GM18858 (cell line): ENCODE results near the gene SLC15A1.
"Not testable (repeated sequence)": the region's sequence is repeated elsewhere in the genome, so short reads cannot be mapped to it uniquely, and the experiment has no call there.

Experiments used
- ATAC-seq: cut with Tn5 transposase; IDR thresholded peaks from one replicate; pipeline ENCODE4 v1.9.1; 2021; ENCODE audit not compliant: unreplicated experiment

The SLC15A1 gene

DNA sequence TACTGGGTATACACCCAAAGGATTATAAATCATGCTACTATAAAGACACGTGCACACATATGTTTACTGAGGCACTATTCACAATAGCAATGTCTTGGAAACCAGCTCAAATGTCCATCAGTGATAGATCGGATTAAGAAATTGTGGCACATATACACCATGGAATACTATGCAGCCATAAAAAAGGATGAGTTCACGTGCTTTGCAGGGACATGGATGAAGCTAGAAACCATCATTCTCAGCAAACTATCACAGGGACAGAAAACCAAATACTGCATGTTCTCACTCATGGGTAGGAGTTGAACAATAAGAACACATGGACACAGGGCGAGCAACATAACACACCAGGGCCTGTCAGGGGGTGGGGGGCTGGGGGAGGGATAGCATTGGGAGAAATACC lies 2.0 kb upstream of the SLC15A1 start:
- ATAC-seq, result not testable (repeated sequence)

DNA sequence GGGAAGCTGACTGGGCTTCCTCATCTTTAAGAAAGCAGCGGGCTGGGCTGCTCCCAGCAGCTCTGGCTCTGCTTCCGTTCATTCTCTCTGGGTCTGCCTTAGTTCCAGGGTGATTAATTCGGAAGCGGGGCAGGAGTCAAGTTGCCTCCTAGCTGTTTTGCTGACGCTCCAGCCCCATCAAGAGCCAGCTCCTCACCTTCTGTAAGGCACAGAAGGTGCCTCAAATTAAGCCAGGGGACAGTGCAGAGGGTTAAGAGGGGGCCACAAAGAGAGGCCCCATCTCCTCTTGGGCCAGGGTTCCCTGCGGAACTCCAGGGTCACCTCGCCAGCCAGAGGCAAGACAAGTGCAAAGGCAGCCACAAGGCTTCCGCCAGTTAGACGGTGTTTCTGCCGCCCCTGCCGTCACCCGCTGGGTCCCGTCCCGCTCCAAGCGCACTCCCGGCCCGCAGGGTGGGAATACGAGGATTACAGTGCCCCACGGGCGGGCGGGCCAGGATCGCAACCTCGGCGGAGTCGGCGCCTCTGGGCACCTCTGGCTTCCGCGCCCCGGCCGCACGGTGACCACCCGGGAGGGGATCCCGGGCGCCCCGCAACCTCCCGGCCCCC lies 508 bp downstream of the SLC15A1 start:
- no peak for ATAC-seq

DNA sequence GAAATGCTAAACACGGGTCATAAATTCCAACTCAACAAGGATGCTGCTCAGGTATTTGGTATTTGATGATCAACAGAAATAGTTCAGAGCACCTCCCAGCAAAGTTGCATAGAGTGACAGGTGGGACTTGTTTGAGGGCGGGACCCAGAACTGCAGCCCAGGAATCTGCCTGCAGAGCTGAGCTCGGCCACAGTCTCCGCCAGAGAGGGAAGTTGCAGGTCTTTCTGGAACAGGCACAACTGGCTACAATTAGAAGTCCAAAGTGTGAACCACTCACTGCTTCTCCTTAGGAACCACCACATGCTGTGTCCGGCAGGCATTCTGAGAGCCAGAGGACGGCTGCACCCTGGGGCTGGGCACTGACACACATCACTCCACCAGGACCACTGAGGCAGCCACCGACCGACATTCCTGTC lies 1.1 kb downstream of the SLC15A1 start:
- ATAC-seq, result no peak

DNA sequence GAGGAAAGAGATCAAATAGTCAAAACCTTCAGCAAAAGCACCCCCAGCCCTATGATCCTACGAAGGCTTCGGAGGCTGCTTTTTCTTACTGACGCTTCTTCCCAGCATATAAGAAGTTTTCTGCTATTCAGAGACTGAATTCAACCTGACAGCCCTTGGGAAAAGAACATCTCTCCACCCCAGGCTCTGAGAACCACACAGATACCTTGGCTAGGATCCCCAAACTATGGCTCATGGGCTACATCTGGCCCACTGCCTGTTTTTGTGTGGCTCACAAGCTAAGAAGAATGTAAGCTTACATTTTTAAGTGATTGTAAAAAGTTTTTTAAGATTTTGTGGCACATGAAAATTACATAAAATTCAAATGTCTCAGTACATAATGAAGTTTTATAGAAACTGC lies 3.0 kb downstream of the SLC15A1 start:
- ATAC-seq, result no peak

DNA sequence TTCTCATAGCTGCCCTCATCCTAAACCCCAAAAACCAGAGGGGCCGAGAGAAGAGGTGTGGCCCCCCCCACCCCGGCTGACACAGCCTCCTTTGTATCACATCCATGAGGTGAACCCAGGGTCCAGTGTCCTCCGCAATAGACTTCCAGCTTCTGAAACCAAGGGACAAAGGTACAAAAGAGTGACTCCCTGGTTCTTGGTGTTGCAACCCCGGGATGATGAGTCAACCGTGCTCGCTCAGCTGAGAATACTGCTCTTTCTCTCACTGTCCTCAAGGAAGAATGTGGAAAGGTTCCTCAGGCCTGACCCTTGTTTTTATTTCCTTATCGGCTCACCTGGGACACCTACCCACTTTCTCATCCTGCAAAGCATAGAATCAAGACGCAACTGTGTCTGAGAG lies 5.5 kb downstream of the SLC15A1 start:
- ATAC-seq, result no peak

DNA sequence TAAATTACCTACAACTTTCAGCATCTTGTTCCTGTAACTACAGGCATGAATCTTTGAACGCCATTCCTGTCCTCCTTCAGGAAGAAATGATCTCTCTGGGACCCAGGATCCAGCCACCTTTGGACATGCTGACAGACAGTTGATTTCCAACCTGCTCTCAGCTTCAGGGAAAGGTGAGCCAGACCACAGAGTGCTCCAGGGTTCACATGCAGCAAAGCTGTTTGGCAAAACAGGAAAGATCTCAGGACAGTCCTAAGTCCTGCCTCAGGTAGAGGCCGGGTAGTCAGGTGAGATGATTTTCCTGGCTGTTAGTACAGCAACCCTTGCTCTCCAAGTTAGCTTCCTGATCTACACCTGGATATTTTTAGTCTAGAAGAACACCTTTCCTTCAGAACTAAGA lies 9.1 kb downstream of the SLC15A1 start:
- ATAC-seq, result no peak

DNA sequence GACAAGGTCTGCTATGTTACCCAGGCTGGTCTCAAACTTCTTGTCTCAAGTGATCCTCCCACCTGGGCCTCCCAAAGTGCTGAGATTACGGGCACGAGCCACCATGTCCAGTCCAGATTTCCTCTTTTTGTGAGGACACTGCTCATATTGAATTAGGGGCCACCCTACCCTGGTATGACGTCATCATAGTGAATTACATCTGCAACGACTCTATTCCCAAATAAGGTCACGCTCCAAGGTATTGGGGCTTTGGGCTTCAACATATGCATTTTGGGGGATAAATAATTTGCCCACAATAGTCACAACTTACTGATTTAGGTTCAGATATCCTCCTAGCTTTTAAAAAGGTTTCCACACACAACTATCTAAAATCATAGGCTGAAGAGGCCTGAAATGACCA lies 9.5 kb downstream of the SLC15A1 start:
- no peak for ATAC-seq

DNA sequence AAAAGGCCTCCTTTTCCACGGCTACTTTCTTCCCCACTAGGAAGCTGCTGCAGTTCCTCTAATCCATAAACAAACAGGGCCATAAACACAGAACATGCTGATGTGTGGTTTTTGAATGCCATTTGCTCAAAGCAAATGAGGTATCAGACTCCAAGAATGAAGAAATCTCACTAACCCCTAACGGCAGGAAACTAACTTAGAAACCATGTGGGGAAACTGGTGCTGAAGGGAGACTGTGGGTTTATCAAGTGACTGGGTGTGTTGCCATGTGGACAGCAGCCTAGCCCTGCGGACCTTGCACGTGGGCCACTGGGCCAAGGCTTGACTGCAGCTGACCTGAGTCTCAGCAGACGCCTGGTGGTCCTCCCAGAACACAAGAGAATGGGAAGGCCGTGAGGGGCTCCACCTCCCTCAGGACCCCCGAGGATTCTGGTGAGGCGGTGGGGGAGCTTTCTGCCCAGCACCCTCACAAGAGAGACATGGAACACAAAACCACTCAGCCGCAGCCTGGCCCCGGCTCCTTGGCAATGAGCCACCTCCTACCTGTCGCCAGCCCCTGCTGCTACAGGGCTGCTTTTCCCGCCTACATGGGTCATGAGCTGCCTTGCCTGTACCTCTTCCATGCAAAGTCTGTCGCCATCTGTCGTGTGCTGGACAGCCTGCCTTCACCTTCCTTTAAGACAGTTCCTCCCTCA lies 10.6 kb downstream of the SLC15A1 start:
- no peak for ATAC-seq

DNA sequence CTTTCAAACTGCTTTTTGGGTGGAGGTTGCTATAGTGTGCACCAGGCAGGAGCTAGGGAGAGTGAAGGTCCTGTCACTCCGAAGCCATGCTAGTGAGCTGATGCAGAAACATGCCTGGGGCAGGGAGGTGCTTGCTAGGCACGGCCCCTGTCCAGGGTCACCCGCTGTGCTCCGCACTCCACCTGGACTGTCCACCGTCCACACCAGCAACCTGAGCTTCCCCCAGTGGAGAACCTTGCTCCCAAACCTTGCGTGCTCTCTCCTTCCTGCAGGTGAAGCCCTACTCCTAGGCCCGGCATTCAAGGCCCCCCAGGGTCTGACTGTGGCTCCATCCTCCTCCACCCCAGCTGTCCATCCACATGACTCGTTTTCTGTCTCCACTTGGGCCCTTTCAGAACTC lies 12.3 kb downstream of the SLC15A1 start:
- no peak for ATAC-seq

DNA sequence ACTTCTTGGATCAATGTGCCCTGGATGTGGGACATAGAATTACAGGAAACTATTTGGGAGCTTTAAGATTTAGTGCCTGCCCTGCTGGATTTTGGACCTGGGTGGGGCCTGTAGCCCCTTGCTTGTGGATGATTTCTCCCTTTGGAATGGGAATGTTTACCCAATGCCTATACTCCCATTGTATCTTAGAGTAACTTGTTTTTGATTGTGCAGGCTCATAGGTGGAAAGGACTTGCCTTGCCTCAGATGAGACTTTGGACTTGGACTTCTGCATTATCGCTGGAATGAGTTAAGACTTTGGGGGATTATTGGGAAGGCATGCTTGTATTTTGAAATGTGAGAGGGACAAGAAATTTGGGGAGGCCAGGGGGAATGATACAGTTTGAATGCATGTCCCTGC lies 13.5 kb downstream of the SLC15A1 start:
- ATAC-seq, result no peak

DNA sequence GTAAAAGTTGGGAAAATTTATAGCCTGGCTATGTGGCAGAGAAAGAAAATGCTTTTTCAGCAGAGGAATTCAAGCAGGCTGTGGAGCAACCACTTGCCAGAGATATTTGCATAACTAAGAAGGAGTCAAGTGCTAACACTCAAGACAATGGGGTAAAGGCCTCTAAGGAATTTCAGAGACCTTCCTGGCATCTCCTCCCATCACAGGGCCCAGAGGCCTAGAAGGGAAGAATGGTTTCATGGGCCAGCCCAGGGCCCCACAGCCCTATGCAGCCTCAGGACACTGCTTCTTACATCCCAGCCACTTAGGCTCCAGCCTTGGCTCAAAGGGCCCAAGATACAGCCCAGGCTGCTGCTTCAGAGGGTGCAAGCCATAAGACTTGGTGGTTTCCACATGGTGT lies 14.3 kb downstream of the SLC15A1 start:
- no peak for ATAC-seq

DNA sequence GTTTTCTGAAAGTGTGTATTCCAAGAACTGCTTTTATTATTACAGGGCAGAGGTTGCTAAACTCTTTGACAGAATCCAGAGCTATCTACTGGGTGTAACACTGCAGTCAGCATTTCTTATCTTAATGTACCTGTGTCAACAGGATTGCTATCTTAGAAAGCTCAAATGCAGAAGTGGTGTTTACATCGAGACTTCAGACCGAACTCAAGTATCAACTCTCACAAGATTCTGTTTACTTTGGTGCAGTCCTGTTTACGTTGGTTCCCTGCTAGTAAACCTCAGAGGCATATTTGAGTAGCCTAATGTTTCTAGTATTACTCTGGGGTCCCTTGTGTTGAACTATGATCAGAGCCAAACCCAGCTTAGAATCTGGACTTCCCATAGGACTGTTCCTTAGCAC lies 20.5 kb downstream of the SLC15A1 start:
- no peak for ATAC-seq

DNA sequence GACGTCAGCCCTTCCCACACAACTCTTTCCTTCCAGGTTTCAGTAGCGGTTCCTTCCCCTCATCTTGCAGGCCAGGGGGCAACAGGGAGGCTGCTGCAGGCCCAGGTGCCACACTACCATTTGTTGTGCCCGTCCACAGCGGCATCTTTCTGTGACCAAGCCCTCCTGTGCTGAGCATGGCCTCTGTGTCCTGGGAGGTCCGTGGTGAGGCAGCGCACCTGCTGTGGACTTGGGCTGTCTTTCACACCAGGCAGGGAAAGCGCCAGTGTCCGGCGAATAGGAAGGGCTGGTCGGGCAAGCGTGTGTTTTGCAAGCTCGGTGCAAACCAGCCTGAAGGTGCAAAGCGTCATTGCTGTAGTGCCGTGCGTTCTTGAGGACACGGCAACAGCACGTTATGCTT lies 21.4 kb downstream of the SLC15A1 start:
- ATAC-seq, result no peak

DNA sequence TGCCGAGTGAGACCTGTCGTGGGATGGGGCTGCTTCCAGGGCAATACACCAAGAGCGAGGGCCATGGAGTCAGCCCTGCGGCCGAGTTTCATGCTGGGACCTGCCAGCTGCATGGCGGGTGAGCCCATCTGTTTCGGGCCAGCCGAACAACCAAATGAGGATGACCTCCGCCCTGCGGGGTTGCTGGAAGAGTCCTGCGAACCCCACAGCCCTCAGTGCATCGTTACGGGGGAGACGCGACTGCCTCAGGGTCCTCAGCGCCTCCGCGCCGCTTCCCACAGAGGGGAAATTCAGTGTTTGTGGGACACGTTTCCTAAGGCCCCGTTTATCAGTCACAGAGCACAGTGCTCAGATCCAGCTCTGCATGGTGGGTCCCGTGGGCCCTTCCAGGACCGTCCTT lies 22.0 kb downstream of the SLC15A1 start:
- ATAC-seq, result no peak

DNA sequence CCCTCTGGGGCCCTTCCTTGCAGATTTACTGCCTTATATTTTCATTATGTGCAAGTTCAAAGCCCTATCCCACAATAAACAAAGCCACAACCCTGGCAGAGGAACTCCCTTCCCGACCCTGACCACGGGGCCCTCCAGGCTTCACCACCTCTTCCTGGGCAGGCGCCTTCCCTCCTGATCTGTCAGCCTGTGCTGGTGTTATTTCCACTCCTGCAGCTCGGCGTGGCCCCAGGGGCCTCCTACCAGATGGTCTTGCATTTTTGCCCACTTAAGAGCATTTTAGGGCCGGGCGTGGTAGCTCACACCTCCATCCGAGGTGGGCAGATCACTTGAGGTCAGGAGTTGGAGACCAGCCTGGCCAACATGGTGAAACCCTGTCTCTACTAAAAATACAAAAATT lies 22.8 kb downstream of the SLC15A1 start:
- ATAC-seq, result no peak

DNA sequence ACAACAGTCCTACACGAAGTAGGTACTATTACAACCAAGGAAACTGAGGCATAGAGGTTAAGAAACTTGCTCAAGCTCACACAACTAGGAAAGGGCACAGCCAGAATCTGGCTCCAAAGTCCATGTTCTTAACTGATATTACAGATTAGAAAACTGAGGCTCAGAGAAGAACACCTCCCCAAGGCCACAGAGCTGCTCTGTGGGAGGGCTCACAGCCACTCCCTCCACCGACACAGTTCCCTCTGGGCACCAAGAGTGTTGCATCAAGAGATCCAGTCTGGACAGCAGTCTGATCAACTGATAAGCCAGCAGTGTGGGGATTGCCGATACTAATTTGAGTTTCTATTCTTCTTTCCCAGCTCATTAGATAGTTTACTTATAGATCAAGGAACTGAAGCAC lies 29.5 kb downstream of the SLC15A1 start:
- no peak for ATAC-seq

DNA sequence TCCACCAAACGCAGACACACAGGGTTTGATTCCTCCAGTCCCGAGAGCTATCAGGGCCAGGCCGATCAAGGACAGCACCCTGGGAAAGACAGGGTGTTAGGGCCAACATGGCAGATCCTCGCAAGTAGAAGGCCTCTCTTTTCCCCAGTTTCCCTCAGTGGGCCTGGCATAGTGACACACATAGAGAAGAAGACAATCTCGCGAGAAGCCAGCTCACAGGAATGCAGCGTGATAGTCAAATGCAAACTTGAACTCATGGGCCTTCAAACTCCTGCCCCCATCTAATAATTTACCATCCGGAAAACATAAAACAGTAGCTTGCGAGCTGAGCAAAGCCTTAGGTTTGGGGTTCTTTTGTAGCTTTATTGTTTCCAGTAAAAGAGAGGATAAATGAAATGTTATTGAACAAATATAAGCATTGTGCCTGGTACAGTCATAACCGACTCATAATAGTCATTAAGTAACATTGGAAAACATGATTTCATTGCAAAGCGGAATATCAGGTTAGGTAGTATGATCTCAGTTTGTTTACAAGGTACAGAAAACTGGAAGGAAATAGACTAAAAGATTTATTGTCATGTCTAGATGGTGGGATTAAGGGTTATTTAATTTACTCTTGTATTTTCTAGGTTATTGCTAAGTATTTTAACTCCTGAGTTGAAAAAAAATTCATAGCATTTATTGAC lies 30.5 kb downstream of the SLC15A1 start:
- ATAC-seq, result no peak

DNA sequence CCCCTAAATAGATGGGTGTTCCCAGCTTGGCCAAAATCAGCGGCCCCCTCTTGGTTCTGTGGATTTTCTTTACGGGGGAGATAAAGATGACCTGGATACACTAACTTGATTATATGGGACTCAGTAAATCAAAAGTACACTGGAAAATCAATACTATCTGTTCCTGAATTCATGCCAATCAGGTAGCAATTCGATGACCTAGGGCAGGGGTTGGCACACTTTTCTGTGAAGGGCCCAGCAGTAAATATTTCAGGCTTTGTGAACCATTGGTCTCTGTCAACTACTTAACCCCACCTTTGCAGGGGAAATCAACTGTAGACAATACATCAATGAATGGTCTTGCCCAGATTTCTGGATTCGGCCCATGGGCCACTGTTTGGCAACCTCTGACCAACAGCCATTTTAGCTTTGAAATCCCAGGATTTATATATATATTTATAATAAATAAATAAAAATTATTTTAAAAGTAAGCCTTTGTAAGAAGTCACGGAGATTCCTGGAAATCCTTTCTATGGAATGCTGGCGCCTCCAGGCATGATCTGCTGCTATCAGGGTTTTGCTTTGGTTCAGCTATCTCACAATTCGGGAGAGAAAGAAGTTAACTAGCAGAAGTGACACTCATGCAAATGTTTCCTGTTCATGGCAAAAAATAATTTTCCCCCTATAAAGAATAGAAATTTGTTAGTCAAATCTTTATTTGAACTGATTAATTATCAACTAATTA lies 32.8 kb downstream of the SLC15A1 start:
- ATAC-seq, result no peak

DNA sequence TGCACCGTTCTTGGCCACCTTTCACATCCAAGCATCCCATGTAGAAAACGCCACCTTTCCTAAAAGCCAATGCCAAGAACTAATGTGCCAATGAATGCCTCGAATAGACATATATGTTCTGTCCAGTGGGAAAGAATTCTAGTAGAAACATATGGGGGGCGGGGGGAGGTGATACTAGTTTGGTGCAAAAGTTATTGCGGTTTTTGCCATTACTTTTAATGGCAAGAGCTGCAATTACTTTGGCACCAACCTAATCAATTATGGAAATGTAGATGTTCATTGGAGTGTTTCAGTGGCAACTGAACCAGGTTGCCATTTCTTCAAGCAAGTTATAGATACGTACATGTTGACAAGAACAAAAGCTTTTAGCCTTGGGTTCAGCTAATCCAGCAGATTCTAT lies 34.6 kb downstream of the SLC15A1 start:
- no peak for ATAC-seq

DNA sequence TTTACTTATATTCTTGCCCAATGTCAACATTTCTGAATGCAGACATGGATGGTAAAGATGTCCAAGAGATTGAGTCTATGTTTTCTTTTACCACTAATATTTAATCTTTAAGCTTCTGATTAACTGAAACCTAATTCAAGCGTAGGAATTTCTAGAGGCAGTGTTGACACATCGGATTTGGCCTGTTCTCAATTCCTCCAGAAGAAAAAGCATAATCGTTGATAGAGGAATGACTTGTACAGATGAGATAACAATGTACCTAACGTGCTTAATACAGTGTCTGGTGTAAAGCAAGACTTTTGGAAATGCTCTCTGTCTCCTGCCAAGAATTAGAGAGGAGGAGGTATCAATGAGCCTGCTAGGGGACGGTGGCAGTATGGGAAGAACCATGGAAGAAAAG lies 35.2 kb downstream of the SLC15A1 start:
- ATAC-seq, result no peak

DNA sequence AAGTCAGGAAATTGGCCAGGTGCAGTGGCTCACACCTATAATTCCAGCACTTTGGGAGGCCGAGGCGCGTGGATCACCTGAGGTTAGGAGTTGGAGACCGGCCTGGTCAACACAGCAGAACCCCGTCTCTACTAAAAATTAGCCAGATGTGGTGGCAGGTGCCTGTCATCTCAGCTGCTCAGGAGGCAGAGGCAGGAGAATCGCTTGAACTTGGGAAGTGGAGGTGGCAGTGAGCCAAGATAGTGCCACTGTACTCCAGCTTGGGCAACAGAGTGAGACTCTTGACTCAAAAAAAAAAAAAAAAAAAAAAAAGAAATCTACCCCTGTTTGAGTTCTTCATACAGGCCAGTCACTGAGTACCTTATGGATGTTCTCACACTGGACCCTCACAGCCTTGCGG lies 42.0 kb downstream of the SLC15A1 start:
- ATAC-seq, result no peak
